OCI-M2 (cell line): Measurements from ENCODE around the gene NPIPA1.
"Not testable (repeated sequence)": the region's sequence is repeated elsewhere in the genome, so short reads cannot be mapped to it uniquely, and the experiment has no call there.

ENCODE experiments used
- DNase-seq: peaks from one replicate; lab custom pipeline; 2025; ENCODE audit not compliant: unreplicated experiment; lab: John Stamatoyannopoulos, UW

Gene NPIPA1

GRCh38 chr16:14975418-14976194 is 38.4 kb downstream of the NPIPA1 start:
- not testable (repeated sequence) for DNase-seq

GRCh38 chr16:14976971-14977736 is 39.9 kb downstream of the NPIPA1 start:
- DNase-seq = not testable (repeated sequence)

- DNase-seq = not testable (repeated sequence)
Measured at GRCh38 chr16:14978281-14978680, 41.0 kb downstream of the NPIPA1 start.

GRCh38 chr16:14978908-14979307 is 41.7 kb downstream of the NPIPA1 start:
- DNase-seq = not testable (repeated sequence)

- not testable (repeated sequence) for DNase-seq
Measured at GRCh38 chr16:14981234-14981633, 44.0 kb downstream of the NPIPA1 start.

GRCh38 chr16:14982521-14982920 is 45.3 kb downstream of the NPIPA1 start:
- DNase-seq = not testable (repeated sequence)

GRCh38 chr16:14988092-14988491 is 50.8 kb downstream of the NPIPA1 start:
- DNase-seq = not testable (repeated sequence)

- DNase-seq = not testable (repeated sequence)
Measured at GRCh38 chr16:14988661-14989191, 51.5 kb downstream of the NPIPA1 start.

- not testable (repeated sequence) for DNase-seq
Measured at GRCh38 chr16:14989291-14990281, 52.3 kb downstream of the NPIPA1 start.

GRCh38 chr16:14993277-14994151 is 56.3 kb downstream of the NPIPA1 start:
- DNase-seq = not testable (repeated sequence)

GRCh38 chr16:14996702-14997101 is 59.5 kb downstream of the NPIPA1 start:
- DNase-seq = not testable (repeated sequence)

GRCh38 chr16:14998300-14998699 is 61.1 kb downstream of the NPIPA1 start:
- DNase-seq = not testable (repeated sequence)

GRCh38 chr16:14999845-15000244 is 62.6 kb downstream of the NPIPA1 start:
- DNase-seq = not testable (repeated sequence)
